Esophagus muscularis mucosa (tissue), 3 donors: Measurements from ENCODE around the gene LIPN.

Source experiments
- POLR2A ChIP-seq: fragments of 450-650 bp; IDR thresholded peaks from one replicate; pipeline ENCODE4 v1.6.1; 2017; ENCODE audit warnings: antibody characterized with exemption, moderate library complexity, mild to moderate bottlenecking, low read depth
- TF ChIP-seq, protein P1 (sequence below), 3 experiments: fragments of 200-600 bp in 2 of 3; fragments of 450-650 bp in 1 of 3; sonication (generic) in 2 of 3; IDR thresholded peaks; one replicate each; pipeline ENCODE4 v1.5.1; 2017 to 2019; ENCODE audit warnings: antibody characterized with exemption in 3 of 3, mild to moderate bottlenecking in 2 of 3, moderate library complexity in 1 of 3

GRCh38 chr10:88742448-88742847, 17.4 kb upstream of the LIPN start:
- TF ChIP-seq POLR2A = no peak
- TF ChIP-seq, protein P1, sequence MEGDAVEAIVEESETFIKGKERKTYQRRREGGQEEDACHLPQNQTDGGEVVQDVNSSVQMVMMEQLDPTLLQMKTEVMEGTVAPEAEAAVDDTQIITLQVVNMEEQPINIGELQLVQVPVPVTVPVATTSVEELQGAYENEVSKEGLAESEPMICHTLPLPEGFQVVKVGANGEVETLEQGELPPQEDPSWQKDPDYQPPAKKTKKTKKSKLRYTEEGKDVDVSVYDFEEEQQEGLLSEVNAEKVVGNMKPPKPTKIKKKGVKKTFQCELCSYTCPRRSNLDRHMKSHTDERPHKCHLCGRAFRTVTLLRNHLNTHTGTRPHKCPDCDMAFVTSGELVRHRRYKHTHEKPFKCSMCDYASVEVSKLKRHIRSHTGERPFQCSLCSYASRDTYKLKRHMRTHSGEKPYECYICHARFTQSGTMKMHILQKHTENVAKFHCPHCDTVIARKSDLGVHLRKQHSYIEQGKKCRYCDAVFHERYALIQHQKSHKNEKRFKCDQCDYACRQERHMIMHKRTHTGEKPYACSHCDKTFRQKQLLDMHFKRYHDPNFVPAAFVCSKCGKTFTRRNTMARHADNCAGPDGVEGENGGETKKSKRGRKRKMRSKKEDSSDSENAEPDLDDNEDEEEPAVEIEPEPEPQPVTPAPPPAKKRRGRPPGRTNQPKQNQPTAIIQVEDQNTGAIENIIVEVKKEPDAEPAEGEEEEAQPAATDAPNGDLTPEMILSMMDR (IDR thresholded peaks at IDR 0.05) = no peak
